Neural progenitor cell (in vitro differentiated cells): Measurements from ENCODE around the gene RBBP4.

Experiments
- CTCF ChIP-seq: fragments of 200-600 bp; sonication (generic); IDR thresholded peaks from 2 replicates; pipeline ENCODE4 v1.5.1; 2017; ENCODE audit warnings: antibody characterized with exemption, mild to moderate bottlenecking
- EZH2phosphoT487 ChIP-seq: fragments of 200-600 bp; sonication (generic); IDR thresholded peaks from 2 replicates; pipeline ENCODE4 v1.6.1; 2017; ENCODE audit warnings: antibody characterized with exemption

GRCh38 chr1:32696041-32696440 lies 45.0 kb downstream of the RBBP4 start:
- no peak for TF ChIP-seq EZH2phosphoT487
- no peak for TF ChIP-seq CTCF
